IMR-90 (cell line): ENCODE data around the gene EPO. TPM values are rescaled to one million over a fixed set of nuclear protein-coding genes. Genes with fewer than 3 reads are reported as not detected.

Experiments used
- ATAC-seq: fragments of 200-7000 bp; cut with Tn5 transposase; 2 replicates; pipeline ENCODE4 v1.9.1; 2020; ENCODE audit warnings: low read depth, mild to moderate bottlenecking, moderate library complexity
- BruUV-seq: library from RNA; stranded (reverse); fragments of 400-500 nt; replicated peaks from 2 replicates; lab custom pipeline; 2021; lab: Mats Ljungman, UMichigan
- CTCF ChIA-PET: fragments of 300-600 bp; formaldehyde crosslinking; extraction: SDS; loops from one replicate; lab custom pipeline; 2021; ENCODE audit warnings: antibody characterized with exemption; lab: Yijun Ruan, JAX
- POLR2A ChIA-PET: fragments of 300-600 bp; sonication (Branson Sonifier 250); formaldehyde crosslinking; loops from one replicate; lab custom pipeline; 2022; ENCODE audit warnings: antibody characterized with exemption; ENCODE audit not compliant: unreplicated experiment; lab: Charles Lee
- DNase-seq: peaks from one replicate; pipeline ENCODE4 v3.0.0; 2013
- H2AFZ ChIP-seq: replicated peaks from 2 replicates; pipeline ENCODE3; 2013; ENCODE audit warnings: low read length, mild to moderate bottlenecking; ENCODE audit not compliant: poor library complexity
- H2AK5ac ChIP-seq: 2 replicates; pipeline ENCODE4 v1.6.1; 2013; ENCODE audit warnings: low read depth, low read length, inconsistent platforms
- H2AK9ac ChIP-seq: replicated peaks from 2 replicates; pipeline ENCODE3; 2013; ENCODE audit warnings: mild to moderate bottlenecking, low read depth, low read length, moderate library complexity; ENCODE audit not compliant: poor library complexity
- H2BK120ac ChIP-seq: 2 replicates; pipeline ENCODE4 v1.6.1; 2013; ENCODE audit warnings: low read depth, low read length, inconsistent platforms
- H2BK15ac ChIP-seq: 3 replicates; pipeline ENCODE4 v1.6.1; 2013; ENCODE audit warnings: low read depth, low read length, inconsistent platforms
- H2BK20ac ChIP-seq: 2 replicates; pipeline ENCODE4 v1.6.1; 2013; ENCODE audit warnings: low read depth, mild to moderate bottlenecking, inconsistent platforms, low read length, moderate library complexity
- H2BK5ac ChIP-seq: 2 replicates; pipeline ENCODE4 v1.6.1; 2013; ENCODE audit warnings: mild to moderate bottlenecking, low read depth, low read length, inconsistent platforms; ENCODE audit not compliant: poor library complexity, severe bottlenecking
- H3K14ac ChIP-seq: replicated peaks from 2 replicates; pipeline ENCODE4 v1.6.1; 2013; ENCODE audit warnings: low read depth, low read length, inconsistent platforms
- H3K18ac ChIP-seq: 2 replicates; pipeline ENCODE4 v1.6.1; 2013; ENCODE audit warnings: low read depth, low read length, control low read depth
- H3K23ac ChIP-seq: 2 replicates; pipeline ENCODE4 v1.6.1; 2013; ENCODE audit warnings: low read depth, low read length, inconsistent platforms
- H3K27ac ChIP-seq: 2 replicates; pipeline ENCODE4 v1.5.1; 2013; ENCODE audit warnings: mild to moderate bottlenecking, control low read depth, low read length; ENCODE audit not compliant: insufficient read depth
- H3K27me3 ChIP-seq: 2 replicates; pipeline ENCODE4 v1.6.1; 2013; ENCODE audit warnings: low read length; ENCODE audit not compliant: control insufficient read depth, insufficient read depth
- H3K36me3 ChIP-seq: 2 replicates; pipeline ENCODE4 v1.6.1; 2013; ENCODE audit warnings: low read length, mixed read lengths; ENCODE audit not compliant: control insufficient read depth, insufficient read depth
- H3K4ac ChIP-seq: 2 replicates; pipeline ENCODE4 v1.6.1; 2013; ENCODE audit warnings: low read depth, low read length, inconsistent platforms
- H3K4me1 ChIP-seq: 2 replicates; pipeline ENCODE4 v1.6.1; 2013; ENCODE audit warnings: low read length, mixed read lengths; ENCODE audit not compliant: control insufficient read depth, insufficient read depth
- H3K4me2 ChIP-seq: 2 replicates; pipeline ENCODE4 v1.6.1; 2013; ENCODE audit warnings: low read depth, mild to moderate bottlenecking, control low read depth, low read length, moderate library complexity
- H3K4me3 ChIP-seq: 2 replicates; pipeline ENCODE4 v1.5.1; 2013; ENCODE audit warnings: low read depth, mild to moderate bottlenecking, control low read depth, low read length, moderate library complexity; ENCODE audit not compliant: insufficient read depth
- H3K56ac ChIP-seq: 2 replicates; pipeline ENCODE4 v1.6.1; 2013; ENCODE audit warnings: low read length, inconsistent platforms; ENCODE audit not compliant: insufficient read depth; ENCODE audit errors: extremely low read depth
- H3K79me1 ChIP-seq, 2 experiments: 2 replicates each; pipeline ENCODE4 v1.6.1; 2013; ENCODE audit warnings: low read length in 2 of 2, inconsistent platforms in 1 of 2, low read depth in 1 of 2
- H3K9ac ChIP-seq: 2 replicates; pipeline ENCODE4 v1.6.1; 2013; ENCODE audit warnings: low read depth, low read length, control low read depth
- H3K9me1 ChIP-seq: 2 replicates; pipeline ENCODE4 v1.6.1; 2013; ENCODE audit warnings: low read length, inconsistent platforms; ENCODE audit not compliant: insufficient read depth
- H3K9me3 ChIP-seq: 2 replicates; pipeline ENCODE4 v1.6.1; 2013; ENCODE audit warnings: low read length; ENCODE audit not compliant: control insufficient read depth, insufficient read depth
- H4K20me1 ChIP-seq: 2 replicates; pipeline ENCODE4 v1.6.1; 2013; ENCODE audit warnings: low read length, inconsistent platforms; ENCODE audit not compliant: insufficient read depth
- H4K5ac ChIP-seq: 2 replicates; pipeline ENCODE4 v1.6.1; 2013; ENCODE audit warnings: mild to moderate bottlenecking, low read depth, low read length, control low read depth
- H4K8ac ChIP-seq, 2 experiments: 2 replicates each; pipeline ENCODE4 v1.6.1; 2013; ENCODE audit warnings: low read depth in 2 of 2, low read length in 2 of 2, control low read depth in 1 of 2, inconsistent platforms in 1 of 2
- H4K91ac ChIP-seq: 2 replicates; pipeline ENCODE4 v1.6.1; 2013; ENCODE audit warnings: low read depth, low read length, inconsistent platforms; ENCODE audit not compliant: insufficient read depth
- BHLHE40 ChIP-seq: fragments of 150-350 bp; IDR thresholded peaks from 2 replicates; pipeline ENCODE4 v1.6.1; 2016; ENCODE audit warnings: mild to moderate bottlenecking, low read depth, low read length
- CEBPB ChIP-seq: IDR thresholded peaks from 2 replicates; pipeline ENCODE4 v1.6.1; 2012; ENCODE audit warnings: low read depth, low read length, improper control_type of control experiment
- CHD1 ChIP-seq: IDR thresholded peaks from 2 replicates; pipeline ENCODE4 v1.6.1; 2012; ENCODE audit warnings: low read depth, low read length, improper control_type of control experiment
- FOS ChIP-seq: fragments of 150-350 bp; IDR thresholded peaks from 2 replicates; pipeline ENCODE4 v1.6.1; 2016; ENCODE audit warnings: low read depth, low read length
- MAFK ChIP-seq: IDR thresholded peaks from 2 replicates; pipeline ENCODE4 v1.6.1; 2012; ENCODE audit warnings: low read depth, low read length, improper control_type of control experiment
- MAZ ChIP-seq: IDR thresholded peaks from 2 replicates; pipeline ENCODE4 v1.6.1; 2012; ENCODE audit warnings: low read depth, mild to moderate bottlenecking, low read length, improper control_type of control experiment, moderate library complexity, borderline replicate concordance
- MXI1 ChIP-seq: IDR thresholded peaks from 2 replicates; pipeline ENCODE4 v1.6.1; 2012; ENCODE audit warnings: low read depth, mild to moderate bottlenecking, low read length, moderate library complexity, borderline replicate concordance
- NFE2L2 ChIP-seq: fragments of 150-350 bp; IDR thresholded peaks from 2 replicates; pipeline ENCODE4 v1.6.1; 2016; ENCODE audit warnings: low read depth, mild to moderate bottlenecking, low read length
- POLR2A ChIP-seq: IDR thresholded peaks from 2 replicates; pipeline ENCODE4 v1.6.1; 2012; ENCODE audit warnings: mild to moderate bottlenecking, low read depth, low read length
- RAD21 ChIP-seq: IDR thresholded peaks from 2 replicates; pipeline ENCODE4 v1.6.1; 2012; ENCODE audit warnings: low read length, improper control_type of control experiment
- RFX5 ChIP-seq: IDR thresholded peaks from 2 replicates; pipeline ENCODE4 v1.8.0; 2012; ENCODE audit warnings: low read depth, mild to moderate bottlenecking, low read length, moderate library complexity
- SMC3 ChIP-seq: fragments of 150-350 bp; IDR thresholded peaks from 2 replicates; pipeline ENCODE4 v1.6.1; 2016; ENCODE audit warnings: low read depth, mild to moderate bottlenecking, antibody characterized with exemption, low read length, moderate library complexity
- USF2 ChIP-seq: fragments of 150-350 bp; IDR thresholded peaks from 2 replicates; pipeline ENCODE4 v1.6.1; 2017; ENCODE audit warnings: mild to moderate bottlenecking, antibody characterized with exemption, low read length, low read depth
- WGBS, 2 experiments: methylation state at CpG; one replicate each; pipeline versions ENCODE4 v1.1.5 to v1.1.7; 2013; ENCODE audit warnings: missing lambda C conversion rate in 2 of 2; ENCODE audit not compliant: insufficient read length in 1 of 2; ENCODE audit errors: extremely low coverage in 2 of 2; 5-methylcytosine and 5-hydroxymethylcytosine counted together
- dilution Hi-C: fragments of 300-500 bp; cut with HindIII; formaldehyde crosslinking; loops from one replicate; pipeline ENCODE4 v1.14.3; 2018; ENCODE audit warnings: low sequenced_read_pairs; ENCODE audit not compliant: unreplicated experiment
- in situ Hi-C: fragments of 300-500 bp; cut with MboI; formaldehyde crosslinking; loops from 3 replicates; pipeline ENCODE4 v1.14.3; 2019; ENCODE audit warnings: low sequenced_read_pairs, inconsistent platforms, mixed read lengths
- intact Hi-C: fragments of 100-400 bp; cut with micrococcal nuclease; formaldehyde crosslinking; loops from 2 replicates; pipeline ENCODE4 v1.10.0; 2022
- polyA plus RNA-seq, 3 experiments: library from polyadenylated mRNA; depleted of rRNA; stranded (reverse); fragments of >200 nt; gene quantifications; 2 replicates each; pipeline ENCODE4 v1.2.3, GENCODE V29; 2012; ENCODE audit warnings: low replicate concordance in 1 of 3
- total RNA-seq: library from RNA; depleted of rRNA; stranded (reverse); fragments of >200 nt; gene quantifications from 2 replicates; pipeline ENCODE4 v1.2.3, GENCODE V29; 2012
- TF ChIP-seq, protein P1 (sequence below): conservative IDR thresholded peaks from 2 replicates; pipeline ENCODE4 v1.5.1; 2012; ENCODE audit warnings: mild to moderate bottlenecking, low read depth, low read length, improper control_type of control experiment

Gene EPO
- total and polyA plus RNA-seq, 2 of the 4 experiments (the other 2 are of a cell fraction): not detected

GRCh38 chr7:100684534-100685042 lies 35.7 kb upstream of the EPO start:
- Histone ChIP-seq H2AFZ (no peak overlapping the region), H2BK15ac (no peak overlapping the region), H4K20me1 (peaks cover 46% of the 10 kb centered on the region), H3K9me1 (no peaks in the 10 kb centered on the region), H2BK20ac (no peak overlapping the region), H2BK5ac (no peak overlapping the region), H2BK120ac (no peak overlapping the region), H3K36me3 (peaks cover 85% of the 10 kb centered on the region), H3K9me3 (no peaks in the 10 kb centered on the region), H3K27me3 (no peaks in the 10 kb centered on the region), H3K18ac (no peak overlapping the region), H3K4me1 (peaks cover 11% of the 10 kb centered on the region), H2AK9ac (no peak overlapping the region), H3K14ac (no peak overlapping the region), H3K56ac (no peak overlapping the region), H3K79me1 (peaks cover 7 to 35% of the 10 kb centered on the region in 2 experiments), H3K4me3 (no peak overlapping the region), H3K23ac (no peak overlapping the region), H3K4ac (no peak overlapping the region), H2AK5ac (no peak overlapping the region), H4K8ac (no peak overlapping the region), H4K5ac (no peak overlapping the region), H3K4me2 (no peak overlapping the region), H3K27ac (no peak overlapping the region), H3K9ac (no peak overlapping the region), H4K91ac (no peak overlapping the region)
- in situ Hi-C loops: no loop called here
- ATAC-seq (no peak), DNase-seq (no peak)
- dilution Hi-C loops: no loop called here
- CTCF ChIA-PET: interaction anchor here (1.2 kb wide), 1 partner anchor 21 kb away, joined by 3 read pairs; the partner anchor contains the start of gene POP7
- intact Hi-C loops: no loop called here
- POLR2A ChIA-PET: no interaction called here
- BruUV-seq: no TSS peak
- 94% methylated on average over 6 of the region's 16 CpGs; no CpG with 5 or more reads in 1 of the 2 experiments for WGBS, 2 experiments
- TF ChIP-seq RAD21 (no peak), MAZ (no peak), FOS (no peak), USF2 (no peak), RFX5 (no peak), SMC3 (no peak), NFE2L2 (no peak), CEBPB (no peak), BHLHE40 (no peak), POLR2A (no peak), MAFK (no peak), MXI1 (no peak), CHD1 (no peak)
- TF ChIP-seq, protein P1, sequence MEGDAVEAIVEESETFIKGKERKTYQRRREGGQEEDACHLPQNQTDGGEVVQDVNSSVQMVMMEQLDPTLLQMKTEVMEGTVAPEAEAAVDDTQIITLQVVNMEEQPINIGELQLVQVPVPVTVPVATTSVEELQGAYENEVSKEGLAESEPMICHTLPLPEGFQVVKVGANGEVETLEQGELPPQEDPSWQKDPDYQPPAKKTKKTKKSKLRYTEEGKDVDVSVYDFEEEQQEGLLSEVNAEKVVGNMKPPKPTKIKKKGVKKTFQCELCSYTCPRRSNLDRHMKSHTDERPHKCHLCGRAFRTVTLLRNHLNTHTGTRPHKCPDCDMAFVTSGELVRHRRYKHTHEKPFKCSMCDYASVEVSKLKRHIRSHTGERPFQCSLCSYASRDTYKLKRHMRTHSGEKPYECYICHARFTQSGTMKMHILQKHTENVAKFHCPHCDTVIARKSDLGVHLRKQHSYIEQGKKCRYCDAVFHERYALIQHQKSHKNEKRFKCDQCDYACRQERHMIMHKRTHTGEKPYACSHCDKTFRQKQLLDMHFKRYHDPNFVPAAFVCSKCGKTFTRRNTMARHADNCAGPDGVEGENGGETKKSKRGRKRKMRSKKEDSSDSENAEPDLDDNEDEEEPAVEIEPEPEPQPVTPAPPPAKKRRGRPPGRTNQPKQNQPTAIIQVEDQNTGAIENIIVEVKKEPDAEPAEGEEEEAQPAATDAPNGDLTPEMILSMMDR: no peak
